GM23248 (cell line): ENCODE results near the gene STX16.

Experiments used
- EZH2 ChIP-seq: fragments of 200-600 bp; sonication (generic); IDR thresholded peaks from 2 replicates; pipeline ENCODE4 v1.6.1; 2018; ENCODE audit warnings: antibody characterized with exemption, mild to moderate bottlenecking; ENCODE audit not compliant: insufficient read depth, poor library complexity, severe bottlenecking
- EZH2phosphoT487 ChIP-seq: fragments of 200-600 bp; sonication (generic); IDR thresholded peaks from 2 replicates; pipeline ENCODE4 v1.6.1; 2018; ENCODE audit warnings: antibody characterized with exemption, moderate library complexity, mild to moderate bottlenecking, low read depth; ENCODE audit not compliant: insufficient read depth

- TF ChIP-seq EZH2: no peak
- no peak for TF ChIP-seq EZH2phosphoT487
These were observed 24.1 kb downstream of the STX16 start for GRCh38 chr20:58675146-58675584.
